Measurements from ENCODE around the gene PRSS21.

DNA sequence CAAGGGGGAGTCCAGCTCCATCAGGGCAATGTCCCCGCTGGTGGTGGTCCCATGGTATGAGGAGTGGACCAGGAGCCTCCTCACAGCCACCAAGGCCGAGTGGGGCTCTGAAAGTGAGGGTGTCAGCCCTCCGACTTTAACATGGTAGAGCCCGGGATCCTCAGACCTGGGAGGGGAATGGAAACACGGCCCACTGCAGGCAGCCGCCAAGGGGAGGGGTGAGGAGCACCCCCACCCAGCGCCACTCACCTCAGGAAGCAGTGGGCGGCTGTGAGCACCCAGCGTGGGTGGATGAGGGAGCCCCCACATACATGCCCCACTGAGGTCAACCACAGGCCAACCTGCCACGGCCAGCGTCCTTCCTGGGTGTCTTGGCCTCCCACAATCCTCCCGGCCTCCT is 23.9 kb downstream of the PRSS21 start:
- TF ChIP-seq, protein P1, sequence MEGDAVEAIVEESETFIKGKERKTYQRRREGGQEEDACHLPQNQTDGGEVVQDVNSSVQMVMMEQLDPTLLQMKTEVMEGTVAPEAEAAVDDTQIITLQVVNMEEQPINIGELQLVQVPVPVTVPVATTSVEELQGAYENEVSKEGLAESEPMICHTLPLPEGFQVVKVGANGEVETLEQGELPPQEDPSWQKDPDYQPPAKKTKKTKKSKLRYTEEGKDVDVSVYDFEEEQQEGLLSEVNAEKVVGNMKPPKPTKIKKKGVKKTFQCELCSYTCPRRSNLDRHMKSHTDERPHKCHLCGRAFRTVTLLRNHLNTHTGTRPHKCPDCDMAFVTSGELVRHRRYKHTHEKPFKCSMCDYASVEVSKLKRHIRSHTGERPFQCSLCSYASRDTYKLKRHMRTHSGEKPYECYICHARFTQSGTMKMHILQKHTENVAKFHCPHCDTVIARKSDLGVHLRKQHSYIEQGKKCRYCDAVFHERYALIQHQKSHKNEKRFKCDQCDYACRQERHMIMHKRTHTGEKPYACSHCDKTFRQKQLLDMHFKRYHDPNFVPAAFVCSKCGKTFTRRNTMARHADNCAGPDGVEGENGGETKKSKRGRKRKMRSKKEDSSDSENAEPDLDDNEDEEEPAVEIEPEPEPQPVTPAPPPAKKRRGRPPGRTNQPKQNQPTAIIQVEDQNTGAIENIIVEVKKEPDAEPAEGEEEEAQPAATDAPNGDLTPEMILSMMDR (IDR thresholded peaks at IDR 0.05), result no peak
- TF ChIP-seq POLR2A (IDR thresholded peaks at IDR 0.05) (no peak), POLR2AphosphoS5 (IDR thresholded peaks at IDR 0.05) (no peak), EP300 (IDR thresholded peaks at IDR 0.05) (no peak)

Data from sigmoid colon (tissue), 4 donors.